ENCODE measurements around the gene ELP4.

ELP4 gene

DNA sequence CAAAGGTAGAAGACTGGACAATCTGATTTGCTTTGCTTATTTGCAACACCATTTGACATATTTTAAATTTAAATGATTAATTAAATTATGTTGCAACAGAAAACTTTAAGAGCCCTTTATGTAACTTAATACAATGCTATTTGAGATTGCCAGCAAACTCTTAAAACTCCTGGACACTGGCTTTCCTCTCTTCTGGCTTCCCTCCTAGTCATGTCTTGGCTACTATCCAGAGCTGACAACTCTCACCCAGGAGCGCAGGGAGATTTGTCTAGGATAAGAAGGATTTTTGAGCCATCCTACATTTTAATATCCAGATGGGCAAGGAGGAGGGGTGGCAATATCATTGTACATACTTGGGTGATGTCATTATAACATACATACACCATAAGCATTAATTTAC, 134.3 kb downstream of the ELP4 start:
- no peaks in the 10 kb centered on the region for H3K4me1 ChIP-seq
- H3K36me3 ChIP-seq: no peaks in the 10 kb centered on the region
- no peaks in the 10 kb centered on the region for H3K9me3 ChIP-seq
- DNase-seq: no peak
- TF ChIP-seq, protein P1, sequence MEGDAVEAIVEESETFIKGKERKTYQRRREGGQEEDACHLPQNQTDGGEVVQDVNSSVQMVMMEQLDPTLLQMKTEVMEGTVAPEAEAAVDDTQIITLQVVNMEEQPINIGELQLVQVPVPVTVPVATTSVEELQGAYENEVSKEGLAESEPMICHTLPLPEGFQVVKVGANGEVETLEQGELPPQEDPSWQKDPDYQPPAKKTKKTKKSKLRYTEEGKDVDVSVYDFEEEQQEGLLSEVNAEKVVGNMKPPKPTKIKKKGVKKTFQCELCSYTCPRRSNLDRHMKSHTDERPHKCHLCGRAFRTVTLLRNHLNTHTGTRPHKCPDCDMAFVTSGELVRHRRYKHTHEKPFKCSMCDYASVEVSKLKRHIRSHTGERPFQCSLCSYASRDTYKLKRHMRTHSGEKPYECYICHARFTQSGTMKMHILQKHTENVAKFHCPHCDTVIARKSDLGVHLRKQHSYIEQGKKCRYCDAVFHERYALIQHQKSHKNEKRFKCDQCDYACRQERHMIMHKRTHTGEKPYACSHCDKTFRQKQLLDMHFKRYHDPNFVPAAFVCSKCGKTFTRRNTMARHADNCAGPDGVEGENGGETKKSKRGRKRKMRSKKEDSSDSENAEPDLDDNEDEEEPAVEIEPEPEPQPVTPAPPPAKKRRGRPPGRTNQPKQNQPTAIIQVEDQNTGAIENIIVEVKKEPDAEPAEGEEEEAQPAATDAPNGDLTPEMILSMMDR (IDR thresholded peaks at IDR 0.05; ENCODE audit: low read depth, low read length): no peak
- no peak overlapping the region for H3K4me3 ChIP-seq (ENCODE audit: low read depth, low read length)
- no peaks in the 10 kb centered on the region for H3K27me3 ChIP-seq

DNA sequence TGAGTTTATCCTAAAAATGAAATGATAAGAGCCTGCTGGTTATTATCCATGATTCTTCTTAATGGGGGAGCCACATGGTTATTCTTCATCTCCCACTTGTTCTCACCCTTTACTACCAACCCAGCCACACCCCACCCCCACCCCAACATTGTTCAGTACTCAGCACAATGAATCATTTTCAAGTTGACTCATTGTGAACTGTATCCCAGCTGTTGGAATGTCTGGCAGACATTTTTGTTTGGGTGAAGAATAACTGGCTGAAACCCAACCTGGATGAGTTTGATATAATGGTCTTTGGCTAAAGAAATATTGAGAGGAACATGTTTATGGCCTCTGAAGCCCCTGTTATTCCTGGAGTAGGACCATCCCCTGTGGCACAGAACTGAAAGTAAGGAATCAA, 136.2 kb downstream of the ELP4 start:
- no peaks in the 10 kb centered on the region for H3K36me3 ChIP-seq
- H3K27me3 ChIP-seq: no peaks in the 10 kb centered on the region
- DNase-seq: no peak
- no peaks in the 10 kb centered on the region for H3K4me1 ChIP-seq
- TF ChIP-seq, protein P1 (IDR thresholded peaks at IDR 0.05; ENCODE audit: low read depth, low read length): no peak
- no peak overlapping the region for H3K4me3 ChIP-seq (ENCODE audit: low read depth, low read length)
- no peaks in the 10 kb centered on the region for H3K9me3 ChIP-seq

DNA sequence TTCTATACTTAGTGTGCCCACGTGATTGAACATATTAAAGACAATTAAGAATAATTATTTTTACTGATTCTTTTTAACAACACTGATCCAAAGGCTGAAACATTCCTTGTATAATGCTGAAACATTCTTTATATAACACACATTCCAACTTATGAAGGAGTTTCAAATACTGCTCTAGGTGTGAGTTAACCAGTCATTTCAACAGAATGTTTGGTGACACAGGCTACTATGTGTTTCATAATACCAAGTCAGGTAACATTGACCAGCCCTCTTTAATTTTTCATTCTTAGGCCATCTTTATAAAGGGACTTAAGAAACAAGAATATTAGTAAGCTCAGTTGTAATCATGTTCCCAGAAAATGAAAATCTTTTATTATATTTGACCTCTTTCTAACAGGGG, 136.6 kb downstream of the ELP4 start:
- Histone ChIP-seq H3K36me3 (no peaks in the 10 kb centered on the region), H3K27me3 (no peaks in the 10 kb centered on the region), H3K9me3 (no peaks in the 10 kb centered on the region), H3K4me3 (ENCODE audit: low read depth, low read length) (no peak overlapping the region), H3K4me1 (no peaks in the 10 kb centered on the region)
- TF ChIP-seq, protein P1 (IDR thresholded peaks at IDR 0.05; ENCODE audit: low read depth, low read length): no peak
- no peak for DNase-seq

DNA sequence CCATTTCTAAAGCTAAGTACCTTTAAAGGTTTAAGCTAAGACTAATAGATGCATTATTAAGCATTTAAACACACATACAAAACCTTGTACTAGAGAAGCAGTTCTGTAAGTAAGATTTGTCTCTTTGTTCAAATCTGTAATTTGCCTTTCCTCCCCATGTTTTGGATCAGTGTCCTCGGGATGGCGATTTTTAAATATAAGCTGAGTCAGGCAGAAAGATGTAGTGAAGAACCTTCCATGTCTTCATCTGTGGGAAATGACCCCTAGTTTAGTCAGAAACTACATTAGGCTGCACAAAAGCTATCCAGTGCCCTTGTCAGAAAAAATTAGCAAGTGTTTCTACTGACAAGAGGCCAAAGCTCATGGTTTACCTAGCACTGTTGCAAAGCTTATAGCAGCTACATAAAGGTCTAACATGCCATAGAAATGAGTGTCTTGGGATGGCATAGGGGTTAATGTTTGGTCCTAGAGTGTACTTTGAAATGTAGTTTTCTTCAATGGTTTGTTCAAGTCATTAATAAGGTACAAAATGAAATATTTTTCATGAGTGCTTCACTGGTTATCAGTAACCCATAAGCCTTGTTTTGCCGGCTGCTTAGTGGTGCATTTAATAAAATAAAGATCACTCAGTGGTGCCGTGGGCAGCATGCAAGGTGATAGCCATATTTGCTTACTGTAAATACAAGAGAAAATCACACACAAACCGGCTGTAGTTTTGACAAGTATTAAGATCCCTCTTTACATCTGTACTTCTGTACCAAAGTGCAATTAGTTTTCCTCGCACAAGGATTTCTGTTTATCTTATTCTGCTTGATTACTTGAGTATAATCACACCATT, 139.8 kb downstream of the ELP4 start:
- H3K4me3 ChIP-seq (ENCODE audit: low read depth, low read length): no peak overlapping the region
- no peaks in the 10 kb centered on the region for H3K36me3 ChIP-seq
- H3K4me1 ChIP-seq: no peaks in the 10 kb centered on the region
- no peaks in the 10 kb centered on the region for H3K9me3 ChIP-seq
- no peak for DNase-seq
- H3K27me3 ChIP-seq: no peaks in the 10 kb centered on the region
- TF ChIP-seq, protein P1 (IDR thresholded peaks at IDR 0.05; ENCODE audit: low read depth, low read length): no peak

DNA sequence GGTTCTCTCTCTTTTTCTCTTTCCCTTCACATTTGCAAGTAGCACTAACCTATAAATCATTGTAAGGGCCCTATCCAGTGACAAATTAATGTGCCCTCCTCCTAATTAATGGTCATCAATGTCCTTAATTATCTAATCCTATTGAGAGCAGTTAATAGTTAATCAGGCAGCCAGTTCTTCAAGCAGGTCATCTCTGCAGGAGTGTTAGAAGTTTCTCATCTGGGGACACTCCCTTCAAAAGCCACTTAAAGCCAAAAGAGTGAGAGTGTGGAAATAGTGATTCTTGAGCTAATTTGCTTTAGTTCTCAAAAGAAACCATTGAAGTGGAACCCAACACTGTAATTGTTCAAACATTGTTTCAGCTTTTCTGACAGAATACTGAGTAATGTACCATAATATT, 141.6 kb downstream of the ELP4 start:
- Histone ChIP-seq H3K9me3 (no peaks in the 10 kb centered on the region), H3K36me3 (no peaks in the 10 kb centered on the region), H3K4me1 (no peaks in the 10 kb centered on the region), H3K27me3 (no peaks in the 10 kb centered on the region), H3K4me3 (ENCODE audit: low read depth, low read length) (no peak overlapping the region)
- no peak for DNase-seq
- TF ChIP-seq, protein P1 (IDR thresholded peaks at IDR 0.05; ENCODE audit: low read depth, low read length): no peak

DNA sequence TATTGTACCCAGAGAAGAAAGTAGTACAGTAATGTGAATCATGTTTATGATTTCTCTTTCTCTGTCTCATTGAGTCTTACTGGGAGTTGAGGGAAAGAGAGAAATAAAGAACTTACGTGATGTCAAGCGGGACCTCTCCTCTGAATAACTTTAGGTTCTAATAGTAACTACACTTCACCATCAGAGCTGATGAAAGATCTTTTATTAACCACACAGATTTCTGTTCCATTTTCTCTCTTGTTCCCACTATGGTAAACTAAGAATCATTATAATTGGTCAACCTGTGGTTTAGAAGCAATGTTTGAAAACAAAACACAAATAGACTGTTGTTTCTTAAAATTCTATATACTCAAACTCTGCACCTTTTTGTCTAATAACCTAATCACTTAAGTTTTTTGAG, 142.3 kb downstream of the ELP4 start:
- DNase-seq: no peak
- H3K27me3 ChIP-seq: no peaks in the 10 kb centered on the region
- no peak overlapping the region for H3K4me3 ChIP-seq (ENCODE audit: low read depth, low read length)
- H3K36me3 ChIP-seq: no peaks in the 10 kb centered on the region
- H3K9me3 ChIP-seq: no peaks in the 10 kb centered on the region
- TF ChIP-seq, protein P1 (IDR thresholded peaks at IDR 0.05; ENCODE audit: low read depth, low read length): no peak
- no peaks in the 10 kb centered on the region for H3K4me1 ChIP-seq

All from BE2C (cell line).